ENCODE measurements around the gene CDK3. TPM values are rescaled to one million over a fixed set of nuclear protein-coding genes. Genes with fewer than 3 reads are reported as not detected.

Gene CDK3
- total and polyA plus RNA-seq, 2 of the 4 experiments (the other 2 are of a cell fraction): 0.72 to 8.8 TPM

DNA sequence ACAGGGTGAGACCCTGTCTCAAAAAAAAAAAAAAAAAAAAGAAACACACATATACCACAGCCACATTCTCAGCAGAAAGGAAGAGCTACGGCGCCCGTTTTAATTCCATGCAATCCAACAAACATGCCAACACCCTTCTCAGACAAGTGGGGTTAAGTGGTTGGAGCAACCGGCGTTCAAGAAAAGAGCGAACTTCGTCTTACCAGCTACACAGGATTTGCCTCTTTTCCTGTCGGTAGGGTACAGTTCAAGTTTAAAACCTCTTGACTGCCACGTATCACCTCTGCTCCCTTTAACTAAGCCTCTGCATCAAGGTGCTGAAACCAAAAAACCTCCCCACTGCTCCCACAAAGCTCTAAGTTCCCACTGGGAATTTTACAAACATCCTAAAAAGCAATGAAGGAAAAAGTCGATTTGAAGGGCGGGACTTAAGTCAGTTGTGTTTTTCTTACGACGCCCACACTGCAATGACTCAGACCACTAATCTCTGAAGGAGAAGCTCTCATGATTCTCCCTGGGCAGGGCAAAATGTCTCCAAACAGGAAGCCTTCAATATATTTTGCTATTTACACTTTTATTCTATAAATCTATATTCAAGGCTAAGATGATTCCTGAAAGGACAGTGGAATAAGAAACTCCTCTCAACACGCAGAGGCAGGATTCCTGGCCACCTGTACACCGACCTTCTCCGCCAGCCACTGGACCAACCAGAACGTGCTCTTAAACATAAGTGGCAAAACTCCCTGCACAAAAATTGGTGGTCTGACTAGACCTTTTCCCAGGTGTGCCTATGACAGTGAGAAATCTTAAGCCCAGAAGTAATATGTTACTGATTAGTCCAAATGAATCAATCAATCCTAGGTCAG, 52.8 kb downstream of the CDK3 start:
- Histone ChIP-seq H2BK120ac (ENCODE audit: low read depth, low read length) (no peak overlapping the region), H3K9me3 (ENCODE audit: control insufficient read depth, insufficient read depth, low read length) (no peaks in the 10 kb centered on the region), H3K27me3 (ENCODE audit: control insufficient read depth, insufficient read depth, low read length) (no peaks in the 10 kb centered on the region), H2AFZ (replicated peaks; ENCODE audit: low read length, poor library complexity) (no peak overlapping the region), H3K4me2 (ENCODE audit: low read depth, low read length) (no peak overlapping the region), H3K9me1 (ENCODE audit: insufficient read depth, low read length) (peaks cover 16% of the 10 kb centered on the region), H2AK5ac (ENCODE audit: low read depth, low read length) (no peak overlapping the region), H4K20me1 (ENCODE audit: insufficient read depth, low read length) (peaks cover 36% of the 10 kb centered on the region), H3K14ac (replicated peaks; ENCODE audit: low read depth, low read length) (peak overlapping the region; percentile 29; the same call in 1 of the 2 replicates), H2BK5ac (ENCODE audit: low read depth, low read length, poor library complexity, severe bottlenecking) (no peak overlapping the region), H3K4me1 (ENCODE audit: control insufficient read depth, insufficient read depth, low read length) (no peaks in the 10 kb centered on the region; the same call in 1 of the 2 replicates), H3K9ac (ENCODE audit: low read depth, low read length) (no peak overlapping the region), H2BK15ac (ENCODE audit: low read depth, low read length) (no peak overlapping the region), H3K18ac (ENCODE audit: low read depth, low read length) (no peak overlapping the region), H3K4me3 (ENCODE audit: insufficient read depth, low read depth, low read length) (no peak overlapping the region), H2AK9ac (replicated peaks; ENCODE audit: low read depth, low read length, poor library complexity) (no peak overlapping the region), H3K56ac (ENCODE audit: extremely low read depth, insufficient read depth, low read length) (no peak overlapping the region), H3K23ac (ENCODE audit: low read depth, low read length) (no peak overlapping the region), H3K4ac (ENCODE audit: low read depth, low read length) (peak overlapping the region; percentile 35; the same call in 1 of the 2 replicates), H3K27ac (ENCODE audit: insufficient read depth, low read length) (no peak overlapping the region), H3K79me1 (ENCODE audit: low read depth in 1 of 2, low read length in 2 of 2) (peaks cover 3 to 62% of the 10 kb centered on the region in 2 experiments), H3K36me3 (ENCODE audit: control insufficient read depth, insufficient read depth, low read length) (peaks cover 66% of the 10 kb centered on the region), H4K8ac (ENCODE audit: low read depth in 2 of 2, low read length in 2 of 2) (no peak overlapping the region), H4K91ac (ENCODE audit: insufficient read depth, low read depth, low read length) (no peak overlapping the region), H2BK20ac (ENCODE audit: low read depth, low read length) (no peak overlapping the region), H4K5ac (ENCODE audit: low read depth, low read length) (no peak overlapping the region)
- ChIA-PET POLR2A (ENCODE audit: unreplicated experiment) (no interaction called here), CTCF (interaction anchor here (0.6 to 0.9 kb wide), 2 partner anchors 12 to 39 kb away, joined by 3 read pairs; no protein-coding TSS in a partner anchor)
- dilution Hi-C loops (cut with HindIII; ENCODE audit: low sequenced_read_pairs, unreplicated experiment) (no loop called here), intact Hi-C loops (cut with micrococcal nuclease) (no loop called here), in situ Hi-C loops (cut with MboI; ENCODE audit: low sequenced_read_pairs) (no loop called here)
- TF ChIP-seq FOS (IDR thresholded peaks at IDR 0.05; ENCODE audit: low read depth, low read length) (peak; percentile 36; the same call in 1 of the 2 replicates), USF2 (IDR thresholded peaks at IDR 0.05; ENCODE audit: low read depth, low read length) (no peak), NFE2L2 (IDR thresholded peaks at IDR 0.05; ENCODE audit: low read depth, low read length) (no peak), MXI1 (IDR thresholded peaks at IDR 0.05; ENCODE audit: borderline replicate concordance, low read depth, low read length) (no peak)
- TF ChIP-seq, protein P1, sequence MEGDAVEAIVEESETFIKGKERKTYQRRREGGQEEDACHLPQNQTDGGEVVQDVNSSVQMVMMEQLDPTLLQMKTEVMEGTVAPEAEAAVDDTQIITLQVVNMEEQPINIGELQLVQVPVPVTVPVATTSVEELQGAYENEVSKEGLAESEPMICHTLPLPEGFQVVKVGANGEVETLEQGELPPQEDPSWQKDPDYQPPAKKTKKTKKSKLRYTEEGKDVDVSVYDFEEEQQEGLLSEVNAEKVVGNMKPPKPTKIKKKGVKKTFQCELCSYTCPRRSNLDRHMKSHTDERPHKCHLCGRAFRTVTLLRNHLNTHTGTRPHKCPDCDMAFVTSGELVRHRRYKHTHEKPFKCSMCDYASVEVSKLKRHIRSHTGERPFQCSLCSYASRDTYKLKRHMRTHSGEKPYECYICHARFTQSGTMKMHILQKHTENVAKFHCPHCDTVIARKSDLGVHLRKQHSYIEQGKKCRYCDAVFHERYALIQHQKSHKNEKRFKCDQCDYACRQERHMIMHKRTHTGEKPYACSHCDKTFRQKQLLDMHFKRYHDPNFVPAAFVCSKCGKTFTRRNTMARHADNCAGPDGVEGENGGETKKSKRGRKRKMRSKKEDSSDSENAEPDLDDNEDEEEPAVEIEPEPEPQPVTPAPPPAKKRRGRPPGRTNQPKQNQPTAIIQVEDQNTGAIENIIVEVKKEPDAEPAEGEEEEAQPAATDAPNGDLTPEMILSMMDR (conservative IDR thresholded peaks at IDR 0.05; ENCODE audit: low read depth, low read length): no peak
- ATAC-seq (ENCODE audit: low read depth): peak; percentile 79
- BruUV-seq (replicated peaks): no TSS peak
- no CpG with 5 or more reads among the region's 17 CpGs for WGBS, 2 experiments (ENCODE audit: extremely low coverage in 2 of 2, insufficient read length in 1 of 2)
- peak; percentile 86 for DNase-seq

Measured in IMR-90 (cell line).